GM18520 (cell line): ENCODE data around the gene PLCL2.

Source experiments
- ATAC-seq: cut with Tn5 transposase; IDR thresholded peaks from one replicate; pipeline ENCODE4 v1.9.1; 2021; ENCODE audit not compliant: unreplicated experiment

The PLCL2 gene

DNA sequence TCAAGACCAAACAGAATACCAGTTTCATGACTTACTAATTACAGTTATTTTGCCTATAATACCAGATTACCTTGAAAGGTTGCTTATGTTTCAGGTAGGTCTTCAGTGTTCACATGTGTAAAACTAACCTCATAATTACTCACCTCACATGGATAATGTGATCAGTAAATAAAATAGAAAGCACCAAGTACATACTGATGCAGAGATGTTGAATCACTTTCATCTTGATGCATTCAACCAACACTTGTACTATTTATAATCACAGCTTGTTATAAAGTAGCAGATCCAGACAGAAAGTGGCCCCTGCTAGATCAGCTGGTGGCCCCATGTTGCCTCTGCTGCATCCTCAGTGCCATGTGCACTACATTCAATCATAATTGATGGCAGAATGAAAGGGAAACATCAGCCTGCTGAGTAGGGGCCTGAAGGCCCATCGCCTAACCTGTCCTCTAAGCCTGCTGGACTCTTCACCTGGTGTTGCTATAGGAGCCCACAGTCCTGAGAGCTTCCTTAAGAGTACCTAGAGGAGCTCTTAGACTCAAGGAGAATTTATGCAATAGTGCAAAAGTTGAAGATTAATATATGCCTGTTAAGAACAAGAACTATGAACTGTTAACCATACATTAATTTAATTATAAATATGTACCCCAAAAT is 154.3 kb downstream of the PLCL2 start:
- ATAC-seq = no peak

DNA sequence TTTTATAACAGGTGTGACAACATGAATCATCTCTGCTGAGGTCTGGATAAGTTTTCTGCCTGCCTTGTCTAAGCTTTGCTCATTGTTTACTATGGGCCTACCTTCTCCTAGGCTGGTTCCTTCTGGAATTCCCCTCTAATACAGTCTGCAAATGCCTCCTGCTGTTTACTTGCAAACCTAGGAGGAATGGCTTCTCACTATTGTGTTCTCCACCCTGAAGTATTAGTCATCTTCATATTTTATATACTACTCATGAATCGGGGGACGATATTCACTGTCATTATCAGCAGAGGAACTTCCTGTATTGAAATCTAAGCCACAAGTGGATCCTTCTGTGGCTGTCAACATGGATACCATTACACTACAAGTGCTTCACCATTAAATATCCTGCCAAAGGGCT is 154.8 kb downstream of the PLCL2 start:
- ATAC-seq = no peak

DNA sequence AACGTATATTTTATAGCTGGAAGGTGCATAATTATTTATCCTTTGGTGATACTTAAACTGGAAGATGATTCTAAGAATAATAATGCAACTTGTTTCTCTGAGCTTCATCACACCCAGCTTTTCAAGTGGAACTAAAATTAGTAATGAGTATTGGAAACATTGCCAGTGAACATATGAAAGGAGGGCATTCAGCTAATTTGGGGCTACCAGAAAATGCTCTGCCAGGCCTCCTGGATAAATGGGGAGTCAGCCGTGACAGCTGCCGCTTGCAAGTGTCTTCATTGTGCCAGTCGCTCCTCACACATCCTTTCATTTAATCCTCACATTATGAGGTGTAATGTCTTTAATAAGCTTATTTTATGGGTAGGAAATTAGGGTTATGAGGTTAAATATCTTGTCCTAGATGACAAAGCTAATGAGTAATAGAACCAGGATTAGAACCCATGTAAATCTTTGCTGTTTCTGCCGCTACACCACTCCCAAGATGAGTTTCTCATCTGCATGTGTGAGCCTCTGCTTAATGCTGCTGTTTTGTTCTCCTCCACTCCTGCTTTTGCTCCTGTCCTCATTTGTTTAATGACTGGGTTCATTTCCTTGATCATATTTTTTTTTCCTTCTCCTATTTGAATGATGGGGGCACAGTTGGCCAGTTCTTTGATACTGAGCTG is 155.7 kb downstream of the PLCL2 start:
- no peak for ATAC-seq

DNA sequence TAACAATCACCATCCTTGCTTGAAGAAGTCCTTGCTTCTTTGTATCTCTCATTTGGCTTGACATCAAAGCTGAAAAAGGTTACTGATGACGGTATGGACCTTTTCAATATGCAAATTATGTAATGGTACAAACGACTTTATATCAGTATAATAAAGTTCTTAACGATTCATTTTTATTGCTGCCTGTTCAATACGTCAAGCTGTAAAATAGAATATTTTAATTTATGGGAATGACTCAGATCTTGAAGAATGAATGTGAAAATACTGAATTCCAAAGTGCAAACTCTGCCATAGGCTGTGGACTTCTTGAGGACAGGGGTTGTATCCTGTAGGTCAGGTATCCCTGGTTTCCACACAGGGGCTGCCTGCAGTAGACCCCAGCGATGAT is 156.2 kb downstream of the PLCL2 start:
- ATAC-seq = no peak

DNA sequence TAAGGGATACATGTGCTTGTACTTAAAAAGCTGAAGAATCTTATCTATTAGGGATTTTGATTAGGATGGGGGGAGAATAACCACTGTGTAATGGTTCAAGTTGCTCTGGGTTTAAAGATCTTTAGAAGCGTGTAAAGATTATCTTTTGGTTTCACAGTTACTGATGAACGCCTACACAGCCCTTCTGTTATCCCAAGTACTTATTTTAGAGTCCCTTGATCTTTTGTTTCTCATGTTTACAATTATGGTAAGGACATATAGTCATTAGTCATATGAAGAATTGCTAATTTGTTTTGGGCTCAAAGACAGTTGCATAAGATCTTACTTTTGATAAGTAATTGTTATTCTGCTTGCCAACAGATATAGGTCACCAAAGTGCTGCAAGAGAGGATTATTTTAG is 160.1 kb downstream of the PLCL2 start:
- ATAC-seq = peak; percentile 77

DNA sequence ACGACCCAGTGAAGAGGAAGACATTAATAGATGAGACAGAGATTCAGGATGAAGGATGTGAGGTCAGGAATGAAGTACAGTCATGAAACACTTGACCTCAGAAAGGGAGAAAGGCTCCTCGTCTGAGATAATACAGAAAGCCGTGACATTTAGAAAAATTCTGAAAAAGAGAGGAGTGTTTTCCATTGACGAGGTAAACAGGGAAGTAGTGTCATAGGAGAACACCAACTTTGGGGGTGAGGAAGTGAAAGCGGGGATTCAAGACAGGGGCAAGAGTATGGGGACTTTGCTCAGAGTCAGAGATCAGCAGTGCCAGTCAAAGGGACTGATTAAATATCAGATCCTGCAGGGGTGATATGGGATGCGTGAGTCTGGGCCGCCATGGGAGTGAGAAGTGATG is 160.9 kb downstream of the PLCL2 start:
- ATAC-seq = no peak

DNA sequence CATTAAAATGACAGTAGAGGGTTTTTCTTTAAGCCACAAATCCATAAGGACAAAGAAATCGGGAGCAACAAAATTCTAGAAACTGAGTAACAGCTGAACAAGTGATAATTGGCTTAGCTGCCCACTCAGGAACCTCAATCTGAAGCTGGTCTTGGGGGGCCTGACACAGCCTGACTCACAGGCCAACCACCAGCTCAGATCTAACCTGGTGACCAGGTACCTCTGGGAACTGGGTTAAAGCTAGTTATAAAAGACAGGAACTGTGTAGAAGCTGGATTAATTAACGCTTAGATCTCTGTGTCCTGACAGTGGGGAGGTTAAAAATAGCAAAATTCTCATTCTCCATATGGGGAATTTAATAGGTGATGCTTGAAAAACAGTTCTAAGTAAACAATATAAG is 161.9 kb downstream of the PLCL2 start:
- ATAC-seq = no peak

DNA sequence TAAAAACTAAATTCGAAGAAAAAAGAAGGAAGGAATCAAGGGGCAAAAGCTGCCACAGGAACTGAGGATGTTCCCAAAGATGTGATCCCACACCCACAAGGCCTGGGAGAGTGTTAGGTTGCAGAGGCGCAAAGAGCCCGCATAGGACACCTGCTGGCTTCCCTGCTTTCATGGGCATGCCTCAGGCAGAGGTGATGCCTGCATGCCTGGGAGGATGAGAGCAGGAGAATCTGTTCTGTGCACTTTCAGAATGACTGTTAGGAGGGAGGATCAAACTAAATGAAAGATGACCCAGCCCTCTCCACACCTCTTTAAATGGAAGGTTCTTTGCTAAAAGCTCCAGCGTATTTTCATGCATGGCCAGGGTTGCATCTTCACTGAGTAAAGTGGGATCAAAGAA is 162.4 kb downstream of the PLCL2 start:
- no peak for ATAC-seq

DNA sequence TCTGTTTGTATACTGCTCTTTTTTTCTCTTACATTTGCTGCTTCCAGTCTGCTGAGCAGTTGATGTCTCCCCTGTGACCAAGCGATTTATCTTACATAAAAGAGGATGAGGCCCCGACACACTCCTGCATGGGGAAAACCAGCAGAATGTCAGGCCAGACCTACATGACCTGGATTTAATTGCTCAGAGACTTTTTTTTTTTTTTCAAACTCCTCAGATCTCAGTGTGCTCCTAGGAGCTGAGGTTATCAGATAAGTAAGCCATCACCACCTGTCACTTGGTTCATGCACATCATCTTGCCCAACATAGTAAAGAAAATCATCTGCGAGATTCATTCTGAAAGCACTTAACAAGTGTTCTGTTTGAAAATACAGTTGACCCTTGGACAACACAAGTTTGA is 163.1 kb downstream of the PLCL2 start:
- no peak for ATAC-seq

DNA sequence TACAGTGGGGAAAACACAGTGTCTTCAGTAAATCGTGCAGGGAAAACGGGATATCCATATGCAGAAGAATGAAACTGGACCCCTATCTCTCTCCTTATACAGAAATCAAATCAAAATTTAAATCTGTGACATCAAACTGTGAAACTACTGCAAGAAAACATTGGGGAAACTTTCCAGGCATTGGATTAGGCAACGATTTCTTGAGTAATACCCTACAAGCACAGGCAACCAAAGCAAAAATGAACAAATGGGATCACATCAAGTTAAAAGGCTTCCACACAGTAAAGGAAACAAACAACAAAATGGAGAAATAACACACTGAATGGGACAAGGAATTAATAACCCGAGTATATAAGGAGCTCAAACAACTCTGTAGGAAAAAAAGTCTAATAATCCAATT is 165.3 kb downstream of the PLCL2 start:
- ATAC-seq = no peak

DNA sequence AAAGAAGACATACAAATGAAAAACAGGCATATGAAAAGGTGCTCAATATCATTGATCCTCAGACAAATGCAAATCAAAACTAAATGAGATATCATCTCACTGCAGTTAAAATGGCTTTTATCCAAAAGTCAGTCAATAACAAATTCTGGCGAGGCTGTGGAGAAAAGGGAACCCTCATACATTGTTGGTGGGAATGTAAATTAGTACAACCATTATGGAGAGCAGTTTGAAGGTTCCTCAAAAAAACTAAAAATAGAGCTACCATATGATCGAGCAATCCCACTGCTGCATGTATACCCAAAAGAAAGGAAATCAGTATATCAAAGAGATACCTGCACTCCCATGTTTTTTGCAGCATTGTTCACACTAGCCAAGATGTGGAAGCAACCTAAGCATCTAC is 165.8 kb downstream of the PLCL2 start:
- no peak for ATAC-seq

DNA sequence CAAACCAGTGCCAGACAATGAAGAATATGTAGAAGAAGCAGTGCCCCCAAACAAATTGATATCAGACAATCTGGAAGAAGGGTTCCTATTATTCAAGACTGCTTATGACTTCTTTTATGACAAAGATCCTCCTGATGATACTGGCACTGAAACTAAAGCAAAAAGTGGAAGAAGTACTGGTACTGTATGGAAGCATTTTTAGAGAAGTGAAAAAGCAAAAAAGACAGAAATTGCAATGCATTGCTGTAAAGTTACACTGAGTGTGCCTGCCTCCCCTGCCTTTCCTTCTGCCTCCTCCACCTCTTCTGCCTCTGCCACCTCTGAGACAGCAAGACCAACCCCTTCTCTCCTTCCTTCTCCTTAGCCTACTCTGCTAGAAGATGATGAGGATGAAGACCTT is 167.6 kb downstream of the PLCL2 start:
- no peak for ATAC-seq

DNA sequence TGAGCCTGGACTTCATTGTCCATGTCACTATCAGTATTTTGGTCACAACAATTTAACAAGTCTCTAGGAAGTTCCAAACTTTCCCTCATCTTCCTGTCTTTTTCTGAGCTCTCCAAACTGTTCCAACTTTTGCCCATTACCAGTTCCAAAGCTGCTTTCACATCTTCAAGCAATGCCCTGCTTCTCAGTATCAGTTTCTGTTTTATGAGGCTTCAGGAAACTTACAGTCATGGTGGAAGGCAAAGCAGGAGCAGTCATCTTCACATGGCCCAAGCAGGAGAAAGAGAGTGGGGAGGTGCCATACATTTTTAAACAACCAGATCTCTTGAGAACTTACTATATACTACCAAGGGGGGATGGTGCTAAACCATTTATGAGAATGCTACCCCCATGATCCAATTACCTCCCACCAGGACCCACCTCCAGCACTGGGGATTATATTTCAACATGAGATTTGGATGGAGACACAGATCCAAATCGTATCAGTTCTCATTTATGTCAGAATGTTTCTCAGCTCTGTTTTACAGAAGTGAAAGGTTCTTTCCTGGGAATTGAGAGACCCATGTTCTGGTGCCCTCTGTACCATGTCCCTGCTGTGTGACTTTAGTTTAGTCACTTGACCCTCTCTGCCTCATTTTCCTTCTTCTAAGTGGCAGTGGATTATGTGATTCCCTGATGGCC is 169.7 kb downstream of the PLCL2 start:
- no peak for ATAC-seq

DNA sequence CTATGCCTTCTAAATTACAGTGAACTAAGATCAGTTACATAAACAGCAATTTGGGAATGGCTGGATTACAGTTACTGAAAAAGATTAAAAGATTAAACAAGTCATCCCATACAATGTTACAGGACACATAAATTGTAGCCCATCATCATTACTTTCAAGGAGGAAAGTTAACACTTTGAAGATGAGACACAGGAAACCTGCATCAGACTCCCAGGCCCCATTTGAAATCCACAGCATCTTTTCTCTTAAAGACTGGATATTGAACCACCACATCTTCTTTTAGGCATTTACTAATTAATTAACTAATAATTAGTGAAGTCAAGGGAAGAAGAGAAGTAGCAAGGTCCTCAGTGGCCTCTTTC is 170.2 kb downstream of the PLCL2 start:
- ATAC-seq = no peak

DNA sequence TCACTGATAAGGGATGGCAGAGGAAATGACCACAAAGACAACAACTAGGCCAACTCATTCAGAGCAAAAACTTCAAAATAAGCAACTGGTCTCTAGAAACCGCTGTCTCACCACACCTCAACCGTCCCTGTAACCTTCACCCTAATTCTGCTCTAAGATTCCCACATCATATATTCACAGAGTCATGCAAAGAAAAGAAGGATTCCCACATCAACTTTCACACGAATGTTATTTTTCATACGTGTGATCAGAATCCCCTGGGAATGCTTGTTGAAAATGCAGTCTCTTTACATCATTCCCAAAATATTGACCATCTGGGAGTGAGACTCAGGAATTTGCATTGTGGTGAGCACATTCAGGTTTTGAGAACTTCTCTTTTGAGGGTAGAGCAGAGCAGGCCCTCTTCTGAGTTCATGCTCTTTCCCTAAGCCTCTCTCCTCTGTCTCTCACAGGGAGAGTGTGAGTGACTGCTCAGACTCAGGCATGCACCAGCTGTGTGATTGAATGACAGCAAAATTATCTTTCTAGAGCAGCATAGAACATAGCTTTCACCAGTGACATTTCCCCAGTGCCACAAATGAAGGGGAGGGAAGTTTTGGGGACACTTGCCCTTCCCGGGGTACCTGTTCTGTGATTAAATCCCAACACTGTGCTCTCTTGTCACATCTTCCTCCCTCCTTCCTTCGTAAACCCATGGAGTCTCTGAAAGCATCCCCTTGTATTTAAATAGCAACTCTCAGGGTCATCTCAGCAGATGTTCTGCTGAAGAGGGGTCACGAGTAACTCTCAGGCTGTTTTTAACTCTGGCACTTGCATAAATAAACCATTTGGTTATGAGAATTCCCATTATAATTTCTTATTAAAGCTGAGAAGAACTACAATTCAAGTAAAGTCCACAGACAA is 170.9 kb downstream of the PLCL2 start:
- ATAC-seq = peak; percentile 44

DNA sequence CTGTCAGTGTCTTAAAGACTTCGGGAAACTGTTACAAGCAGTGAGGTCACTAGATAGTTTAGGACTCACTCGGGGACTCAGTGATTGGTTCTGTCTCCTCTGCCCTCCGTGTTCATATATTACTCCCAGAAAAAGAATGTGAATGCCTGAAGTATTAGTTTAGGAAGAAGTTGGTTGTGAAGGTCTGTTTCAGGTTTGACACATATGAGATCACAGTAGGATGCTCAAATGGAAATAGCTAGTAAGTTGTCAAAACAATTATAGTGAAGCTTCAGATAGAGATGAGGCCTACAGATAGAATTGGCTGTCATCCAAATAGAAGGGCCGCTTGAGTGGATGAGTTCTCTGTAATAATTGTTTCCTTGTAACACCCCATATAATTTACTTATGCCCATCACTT is 172.6 kb downstream of the PLCL2 start:
- ATAC-seq = no peak

DNA sequence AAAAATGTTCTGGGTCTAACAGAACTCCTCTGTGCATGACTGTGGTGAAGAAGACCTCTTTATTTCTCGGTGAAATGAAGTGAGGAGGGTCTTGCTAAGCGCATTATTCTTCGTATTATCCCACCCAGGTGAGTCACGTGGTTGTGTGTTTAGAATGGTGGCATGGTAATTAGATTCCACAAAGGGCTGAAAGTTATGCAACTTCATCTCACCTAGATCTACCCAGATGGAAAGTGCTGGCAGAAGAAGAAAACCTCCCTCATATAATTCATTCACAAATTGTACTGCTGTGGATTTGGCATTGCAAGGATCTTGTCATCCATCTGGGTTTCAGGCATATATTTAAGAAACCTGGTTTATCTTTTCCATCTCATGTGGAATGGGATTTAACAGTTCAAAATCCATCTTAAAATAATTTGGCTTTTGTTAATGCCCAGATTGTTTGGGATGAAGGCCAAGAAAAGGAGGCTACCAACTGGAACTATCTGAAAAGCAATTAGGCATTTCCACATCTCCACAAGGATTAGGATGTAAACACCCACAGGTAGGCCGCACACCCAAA is 175.3 kb downstream of the PLCL2 start:
- no peak for ATAC-seq

DNA sequence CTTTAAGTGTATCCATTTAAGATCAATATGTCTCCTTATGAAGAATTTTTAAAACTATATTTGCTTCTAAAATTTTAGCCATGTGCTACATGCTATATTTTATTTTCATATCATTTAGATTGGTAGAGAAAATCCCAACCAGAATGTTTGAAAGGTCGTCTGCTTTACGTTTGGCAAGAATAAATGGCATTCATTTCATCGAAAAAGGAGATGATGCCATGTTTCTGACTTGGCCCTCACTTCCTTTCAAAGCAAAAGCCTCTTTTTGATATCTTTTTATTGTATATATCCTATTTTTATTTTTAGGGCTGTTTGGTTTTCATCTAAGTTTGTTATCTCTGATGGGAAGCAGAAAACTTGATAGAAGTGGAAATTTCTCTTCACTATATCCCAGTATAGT is 176.2 kb downstream of the PLCL2 start:
- no peak for ATAC-seq

DNA sequence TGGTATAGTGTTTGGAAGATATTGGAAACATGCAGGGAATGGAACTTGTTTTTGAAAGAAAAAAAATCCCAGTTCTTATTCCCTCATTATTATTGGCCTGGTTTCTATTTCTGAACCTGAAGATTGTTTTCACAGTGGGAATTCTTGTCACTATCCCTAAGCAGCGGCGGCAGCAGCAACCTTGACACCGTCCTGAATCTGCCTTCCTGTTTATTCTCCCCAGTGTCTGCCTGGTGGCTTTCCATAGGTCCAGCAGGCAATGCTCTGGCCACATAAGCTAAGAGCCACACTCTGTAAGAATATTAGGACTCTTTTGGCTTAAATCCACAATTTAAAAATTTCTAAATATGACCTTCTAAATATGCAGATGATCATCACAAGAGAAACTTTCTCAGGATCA is 178.0 kb downstream of the PLCL2 start:
- no peak for ATAC-seq

DNA sequence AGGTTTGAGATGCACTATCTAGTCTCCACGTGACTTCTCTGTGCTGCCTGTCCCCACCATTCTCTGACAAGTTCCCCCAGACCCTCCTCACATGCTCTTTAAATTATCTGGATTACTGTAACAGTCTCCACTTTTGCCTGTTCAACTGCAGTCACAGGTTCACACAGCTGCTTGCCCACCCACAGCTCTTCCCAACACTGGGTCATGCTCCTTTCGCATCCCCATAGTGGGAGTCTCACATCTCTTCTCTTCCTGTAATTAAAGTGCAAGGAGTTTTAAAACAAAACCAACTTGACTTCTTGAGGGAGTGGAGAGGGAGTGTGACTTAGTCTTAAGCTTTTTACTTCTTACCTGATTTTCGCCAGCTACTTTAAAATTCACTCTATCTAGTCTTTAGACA is 178.8 kb downstream of the PLCL2 start:
- ATAC-seq = no peak

DNA sequence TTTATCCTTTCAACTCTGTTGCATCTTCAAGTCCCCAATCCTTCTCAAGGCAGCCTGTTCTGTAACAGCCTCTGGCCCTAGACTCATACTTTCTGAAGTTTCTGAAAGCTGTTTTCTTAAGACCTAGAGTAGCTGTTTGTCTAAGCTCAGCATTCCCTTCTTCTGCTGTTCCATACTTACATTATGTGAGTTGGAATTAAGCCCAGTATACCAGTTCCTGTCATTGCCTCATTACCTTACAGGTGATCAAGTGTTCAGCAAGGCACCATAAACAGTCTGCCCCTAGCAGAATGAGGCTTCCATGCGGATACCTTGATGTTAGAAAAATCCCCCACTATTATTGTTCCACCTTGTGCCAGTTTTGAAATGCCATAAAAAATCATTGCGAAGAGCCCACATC is 180.6 kb downstream of the PLCL2 start:
- ATAC-seq = no peak
